Ovary (tissue), 9 donors: Measurements from ENCODE around the gene NRGN. TPM values are rescaled to one million over a fixed set of nuclear protein-coding genes. Genes with fewer than 3 reads are reported as not detected.

Experiments
- DNase-seq, 5 donors: peaks; one replicate each; pipeline ENCODE4 v3.0.0-alpha.2; 2019 to 2020
- H3K27ac ChIP-seq, 2 donors: fragments of 200-600 bp; one replicate each; pipeline versions ENCODE4 v1.5.1 to v1.8.0; 2019 to 2022
- H3K27me3 ChIP-seq: fragments of 200-600 bp; one replicate; pipeline ENCODE4 v1.8.0; 2022
- H3K36me3 ChIP-seq: fragments of 200-600 bp; sonication (generic); one replicate; pipeline ENCODE4 v1.5.1; 2019
- H3K4me1 ChIP-seq: one replicate; pipeline ENCODE4 v1.8.1; 2013; ENCODE audit warnings: mild to moderate bottlenecking, moderate library complexity; ENCODE audit not compliant: insufficient read depth
- H3K4me3 ChIP-seq: fragments of 200-600 bp; sonication (generic); one replicate; pipeline ENCODE4 v1.5.1; 2017
- H3K9me3 ChIP-seq, 2 donors: fragments of 200-600 bp in 1 of 2; sonication (generic) in 1 of 2; one replicate each; pipeline versions ENCODE4 v1.5.1 to v1.8.1; 2013 to 2019; ENCODE audit warnings: mild to moderate bottlenecking in 1 of 2, moderate library complexity in 1 of 2
- CTCF ChIP-seq, 3 donors: fragments of 450-650 bp in 2 of 3; fragments of 200-600 bp in 1 of 3; IDR thresholded peaks; one replicate each; pipeline versions ENCODE4 v1.5.1 to v1.8.0; 2016 to 2022; ENCODE audit warnings: antibody characterized with exemption in 3 of 3, mild to moderate bottlenecking in 1 of 3
- EP300 ChIP-seq: sonication (generic); formaldehyde crosslinking; IDR thresholded peaks from one replicate; pipeline ENCODE4 v1.6.1; 2017; ENCODE audit warnings: antibody characterized with exemption
- POLR2A ChIP-seq: fragments of 450-650 bp; IDR thresholded peaks from one replicate; pipeline ENCODE4 v1.6.1; 2017; ENCODE audit warnings: antibody characterized with exemption, mild to moderate bottlenecking, moderate library complexity
- WGBS, 3 donors: extraction: QIAGEN DNeasy Blood & Tissue Kit in 1 of 3; methylation state at CpG; one replicate each; pipeline versions ENCODE4 v1.1.5 to v1.1.7; 2013 to 2017; 5-methylcytosine and 5-hydroxymethylcytosine counted together
- intact Hi-C, 4 donors: fragments of 100-400 bp; cut with DNase I; formaldehyde crosslinking; loops; one replicate each; pipeline versions ENCODE4 v1.11.0 to v1.15.1; 2022 to 2023
- polyA plus RNA-seq, 2 donors: library from polyadenylated mRNA; stranded (reverse); fragments of 200-250 nt in 1 of 2; fragments of 350-450 nt in 1 of 2; fragmentation: Illumina TruSeq in 1 of 2; extraction: RNeasy Lipid Tissue Mini Kit (QIAGEN cat#74804) in 1 of 2; gene quantifications; one replicate each; pipeline ENCODE4 v1.2.3, GENCODE V29; 2013 to 2014
- total RNA-seq, 7 donors: library from RNA; depleted of rRNA in 2 of 7; stranded (reverse); fragments of >200 nt in 2 of 7; fragmentation: NEBNext Ultra II Directional in 3 of 7; extraction: Animal tissue kit (Norgen Biotek cat#: 25700) in 3 of 7; gene quantifications; one replicate each; pipeline versions ENCODE4 v1.1.0 to v1.2.4, GENCODE V29; 2016 to 2023
- donor health status: DM: no; HTN: no; CAD: no; lungs with moderate emphysema.
- donor health status: DM: no; HTN: no; CAD: no.
- donor health status: Bipolar disorder and iron deficiency.
- donor health status: DM: yes; HTN: yes; CAD: no.
- donor health status: DM: no; HTN: no; CAD: no.
- donor health status: DM: yes; HTN: yes; CAD: no.

NRGN gene
- total and polyA plus RNA-seq, 9 donors, result 1.1 to 7.0 (median 4.2) TPM; not detected in 1

GRCh38 chr11:124757320-124757719, 17.6 kb downstream of the NRGN start:
- Histone ChIP-seq H3K4me3 (no peak overlapping the region), H3K36me3 (no peaks in the 10 kb centered on the region), H3K9me3 (no peaks in the 10 kb centered on the region), H3K27me3 (peaks cover 7% of the 10 kb centered on the region), H3K27ac (no peak overlapping the region), H3K4me1 (peaks cover 4% of the 10 kb centered on the region)
- intact Hi-C loops, result no loop called here
- WGBS, 3 donors, result 37 to 41% (median 39%) methylated on average over 3 of the region's 3 CpGs
- DNase-seq, result no peak
- TF ChIP-seq CTCF (IDR thresholded peaks at IDR 0.05) (no peak), POLR2A (no peak), EP300 (no peak)

GRCh38 chr11:124758355-124759265, 18.9 kb downstream of the NRGN start:
- Histone ChIP-seq H3K9me3 (no peaks in the 10 kb centered on the region), H3K27me3 (peaks cover 7% of the 10 kb centered on the region), H3K27ac (no peak overlapping the region), H3K4me1 (peaks cover 4% of the 10 kb centered on the region), H3K4me3 (peak overlapping the region; percentile 1), H3K36me3 (no peaks in the 10 kb centered on the region)
- WGBS, 3 donors, result 6% methylated on average over 53 of the region's 53 CpGs
- intact Hi-C loops, result no loop called here
- peak in 4 of 5 donors; percentile 40 to 70 (median 59) for DNase-seq
- TF ChIP-seq EP300 (no peak), CTCF (IDR thresholded peaks at IDR 0.05) (peak in 2 of 3 donors; percentile 33 to 51)

GRCh38 chr11:124759266-124760204, 19.8 kb downstream of the NRGN start:
- H3K4me1 ChIP-seq, result peaks cover 4% of the 10 kb centered on the region
- DNase-seq, result no peak
- peak overlapping the region; percentile 9 to 19 for H3K27ac ChIP-seq
- no peaks in the 10 kb centered on the region for H3K9me3 ChIP-seq
- peak overlapping the region; percentile 15 for H3K4me3 ChIP-seq
- peaks cover 7% of the 10 kb centered on the region for H3K27me3 ChIP-seq
- no peaks in the 10 kb centered on the region for H3K36me3 ChIP-seq
- intact Hi-C loops, result loop anchor here in 3 of 4 donors (5.0 to 10.0 kb wide), 3 partner anchors 78 to 92 kb away; no protein-coding TSS in a partner anchor
- WGBS, 3 donors, result 10 to 16% (median 10%) methylated on average over 43 to 52 of the region's 52 CpGs
- no peak for TF ChIP-seq POLR2A
- no peak for TF ChIP-seq CTCF (IDR thresholded peaks at IDR 0.05)

- DNase-seq, result no peak
- H3K27ac ChIP-seq, result peak overlapping the region; percentile 9 to 19
- WGBS, 3 donors, result 4 to 8% (median 4%) methylated on average over 25 of the region's 25 CpGs
- peaks cover 4% of the 10 kb centered on the region for H3K4me1 ChIP-seq
- intact Hi-C loops, result loop anchor here in 3 of 4 donors (5.0 to 10.0 kb wide), 3 partner anchors 77 to 93 kb away; no protein-coding TSS in a partner anchor
- H3K36me3 ChIP-seq, result no peaks in the 10 kb centered on the region
- peak overlapping the region; percentile 15 for H3K4me3 ChIP-seq
- TF ChIP-seq EP300 (no peak), POLR2A (no peak)
- H3K27me3 ChIP-seq, result peaks cover 7% of the 10 kb centered on the region
- no peaks in the 10 kb centered on the region for H3K9me3 ChIP-seq
These were observed 20.5 kb downstream of the NRGN start for GRCh38 chr11:124760205-124760652.
